Fibroblast of mammary gland (primary cell): ENCODE data around the gene MTX1.
A peak's percentile ranks its signal among the peaks of the same experiment; 100 is the strongest.
"Not testable (repeated sequence)": the region's sequence is repeated elsewhere in the genome, so short reads cannot be mapped to it uniquely, and the experiment has no call there.

Source experiments
- DNase-seq: peaks from one replicate; pipeline ENCODE4 v3.0.0-alpha.2; 2010; ENCODE audit warnings: low read depth
- H3K4me3 ChIP-seq: 2 replicates; pipeline ENCODE4 v1.5.1; 2011; ENCODE audit warnings: low read depth, mild to moderate bottlenecking, low read length, moderate library complexity; ENCODE audit not compliant: control insufficient read depth
- CTCF ChIP-seq: conservative IDR thresholded peaks from 2 replicates; pipeline ENCODE4 v1.5.1; 2011; ENCODE audit warnings: low read depth, low read length, inconsistent platforms; ENCODE audit not compliant: control insufficient read depth, insufficient read depth

MTX1 gene

GRCh38 chr1:155205969-155206593 is 2.4 kb upstream of the MTX1 start:
- no peak for DNase-seq
- H3K4me3 ChIP-seq, result no peak overlapping the region
- no peak for TF ChIP-seq CTCF

GRCh38 chr1:155206891-155207805 is 1.3 kb upstream of the MTX1 start:
- H3K4me3 ChIP-seq, result peak overlapping the region; percentile 40
- DNase-seq, result peak; percentile 76
- peak; percentile 94 for TF ChIP-seq CTCF

GRCh38 chr1:155207806-155208540 is 522 bp upstream of the MTX1 start, which contains the start of gene THBS3:
Gene THBS3, minus strand, starts transcription at chr1:155207897. Its CDS starts 21 bp downstream, at chr1:155207876.
- H3K4me3 ChIP-seq, result peak within 1 kb of the TSS; percentile 99
- no peak for TF ChIP-seq CTCF
- DNase-seq, result no peak

- TF ChIP-seq CTCF, result no peak
- DNase-seq, result no peak
- peak overlapping the region; percentile 99 for H3K4me3 ChIP-seq
Measured at GRCh38 chr1:155209312-155209721, 822 bp downstream of the MTX1 start.

GRCh38 chr1:155210314-155211104 is 2.0 kb downstream of the MTX1 start:
- no peak for TF ChIP-seq CTCF

GRCh38 chr1:155211381-155212050 is 3.0 kb downstream of the MTX1 start:
- DNase-seq, H3K4me3 ChIP-seq: not testable (repeated sequence)

More at GRCh38 chr1:155210314-155211104, 2.0 kb downstream of the MTX1 start:
- DNase-seq, result no peak
- no peak overlapping the region for H3K4me3 ChIP-seq

- not testable (repeated sequence) for H3K4me3 ChIP-seq, DNase-seq
Measured at GRCh38 chr1:155212051-155212440, 3.6 kb downstream of the MTX1 start.

- not testable (repeated sequence) for DNase-seq, H3K4me3 ChIP-seq
Measured at GRCh38 chr1:155214702-155215101, 6.2 kb downstream of the MTX1 start.
